NCI-H1694 treated with DMSO at 0.1 percent for 48 hours (cell line): ENCODE data around the gene SLC25A25.
"Not testable (repeated sequence)": the region's sequence is repeated elsewhere in the genome, so short reads cannot be mapped to it uniquely, and the experiment has no call there.

ENCODE experiments used
- DNase-seq: peaks from one replicate; lab custom pipeline; 2025; lab: John Stamatoyannopoulos, UW

The SLC25A25 gene

DNA sequence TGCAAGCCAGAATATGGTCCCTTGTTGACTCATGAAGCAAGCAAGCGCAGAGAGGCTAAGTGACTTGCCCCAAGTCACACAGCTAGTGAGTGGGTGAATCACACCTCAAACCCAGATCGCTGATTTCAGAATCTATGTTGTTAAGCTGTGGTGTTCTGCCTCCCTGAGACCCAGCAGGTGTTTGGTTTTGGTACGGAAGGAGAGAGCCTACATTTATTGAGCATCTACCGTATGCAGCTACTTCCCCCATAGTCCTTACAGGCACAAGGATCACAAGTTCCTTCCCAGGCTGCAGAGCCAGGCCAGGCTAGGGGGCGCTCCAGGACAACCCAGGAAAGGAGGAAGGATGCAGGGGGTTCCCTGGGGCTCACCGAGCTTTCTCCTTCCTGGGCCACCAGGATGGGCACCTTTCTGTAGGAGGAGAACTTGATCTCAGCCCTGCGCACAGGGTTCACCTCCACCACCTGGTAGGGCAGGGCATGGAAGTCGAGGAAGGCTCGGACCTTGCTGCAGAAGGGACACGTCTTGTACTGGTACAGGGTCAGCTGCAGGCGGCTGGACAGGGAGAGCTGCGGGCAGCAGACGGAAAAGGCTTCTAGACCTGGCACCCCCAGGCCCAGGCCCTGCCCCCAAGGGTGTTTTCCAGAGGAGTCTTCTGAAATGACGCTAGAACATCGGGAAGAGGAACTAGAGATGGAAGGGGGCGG, 57.0 kb downstream of the SLC25A25 start:
- peak; percentile 56 for DNase-seq

GRCh38 chr9:128125580-128126354, 57.7 kb downstream of the SLC25A25 start:
- DNase-seq, result no peak

- peak; percentile 43 for DNase-seq
Observed at GRCh38 chr9:128127568-128127989, 59.5 kb downstream of the SLC25A25 start, which contains the start of gene PTGES2. PTGES2 (minus strand) TSS chr9:128127729; CDS start chr9:128127717, 12 bp downstream.

GRCh38 chr9:128127990-128128835, 60.2 kb downstream of the SLC25A25 start:
- DNase-seq, result peak; percentile 59

GRCh38 chr9:128128836-128129590, 61.0 kb downstream of the SLC25A25 start:
- DNase-seq, result no peak

DNA sequence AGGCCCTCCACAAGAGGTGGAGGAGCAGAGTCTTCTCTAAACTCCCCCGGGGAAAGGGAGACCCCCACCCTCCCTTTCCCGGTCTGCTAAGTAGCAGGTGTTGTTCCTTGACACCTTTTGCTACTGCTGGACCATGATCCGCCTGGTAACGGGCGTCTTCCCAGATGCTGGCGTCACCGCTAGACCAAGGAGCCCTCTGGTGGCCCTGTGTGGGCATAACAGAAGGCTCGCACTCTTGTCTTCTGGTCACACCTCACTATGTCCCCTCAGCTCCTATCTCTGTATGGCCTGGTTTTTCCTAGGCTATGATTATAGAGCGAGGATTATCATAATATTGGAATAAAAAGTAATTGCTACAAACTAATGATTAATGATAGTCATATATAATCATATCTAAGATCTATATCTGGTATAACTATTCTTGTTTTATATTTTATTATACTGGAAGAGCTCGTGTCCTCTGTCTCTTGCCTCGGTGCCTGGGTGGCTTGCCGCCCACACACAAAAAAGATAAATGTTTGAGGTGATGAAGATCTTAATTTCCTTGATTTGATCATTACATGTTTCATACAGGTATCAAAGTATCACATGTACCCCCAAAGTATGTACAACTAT, 62.1 kb downstream of the SLC25A25 start:
- DNase-seq, result not testable (repeated sequence)

GRCh38 chr9:128130651-128131050, 62.6 kb downstream of the SLC25A25 start:
- not testable (repeated sequence) for DNase-seq

GRCh38 chr9:128131346-128131745, 63.3 kb downstream of the SLC25A25 start:
- not testable (repeated sequence) for DNase-seq

DNA sequence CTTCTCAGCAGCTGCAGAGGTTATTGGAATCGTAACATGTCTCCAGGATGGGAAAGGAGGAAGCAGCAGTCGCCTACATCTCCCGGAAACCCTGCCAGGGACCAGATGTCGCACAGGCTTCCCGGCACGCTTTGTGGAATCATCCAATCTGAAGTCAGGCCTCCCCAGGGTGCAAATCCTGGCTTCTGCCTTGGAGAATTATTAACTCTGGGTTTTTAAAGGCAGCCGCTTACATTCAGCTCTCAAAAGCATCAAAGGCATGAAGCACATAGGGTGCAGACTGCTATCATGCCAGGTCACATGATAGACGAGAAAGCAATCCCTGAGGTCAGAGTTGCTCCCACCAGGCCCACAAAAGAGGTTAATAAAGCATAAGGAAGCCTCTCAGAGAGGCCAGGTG, 64.1 kb downstream of the SLC25A25 start:
- DNase-seq, result peak; percentile 48

- not testable (repeated sequence) for DNase-seq
Observed at GRCh38 chr9:128135561-128135960, 67.5 kb downstream of the SLC25A25 start.

GRCh38 chr9:128136816-128137793, 69.1 kb downstream of the SLC25A25 start:
- DNase-seq, result no peak

- no peak for DNase-seq
Observed at GRCh38 chr9:128138001-128138400, 70.0 kb downstream of the SLC25A25 start.

DNA sequence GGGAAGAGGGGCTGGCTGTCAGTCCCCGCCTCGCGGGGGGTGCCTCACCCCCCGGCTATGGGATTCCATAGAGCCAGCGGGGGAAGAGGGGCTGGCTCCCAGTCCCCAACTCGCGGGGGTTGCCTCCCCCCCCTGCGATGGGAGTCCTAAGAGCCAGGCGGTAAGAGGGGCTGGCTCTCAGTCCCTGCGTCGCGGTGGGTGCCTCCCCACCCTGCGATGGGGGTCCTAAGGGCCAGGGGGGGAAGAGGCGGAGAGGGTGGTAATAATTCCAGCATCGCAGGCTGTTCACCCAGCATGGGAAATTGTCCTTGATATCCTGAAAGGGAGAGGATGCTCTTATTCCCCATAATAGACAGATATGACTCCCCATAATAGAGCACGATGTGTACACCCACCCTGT, 71.6 kb downstream of the SLC25A25 start:
- DNase-seq, result no peak

GRCh38 chr9:128141604-128142003, 73.6 kb downstream of the SLC25A25 start:
- DNase-seq, result no peak

DNA sequence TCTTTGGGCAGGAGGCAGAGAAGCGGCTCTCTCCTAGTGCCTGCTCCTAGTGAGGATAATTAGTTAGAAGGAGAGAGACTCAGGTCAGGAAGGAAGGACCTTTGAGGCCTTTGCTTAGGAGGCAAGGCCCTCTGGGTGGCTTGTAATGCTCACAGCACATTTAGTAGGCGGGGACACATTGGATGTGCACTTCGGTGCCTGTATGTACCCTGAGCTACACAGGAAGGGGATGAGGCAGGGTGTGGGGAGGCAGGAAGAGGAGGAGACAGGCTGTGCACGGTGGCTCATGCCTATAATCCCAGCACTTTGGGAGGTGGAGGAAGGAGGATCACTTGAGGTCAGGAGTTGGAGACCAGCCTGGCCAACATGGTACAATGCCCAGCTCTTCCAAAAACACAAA, 74.0 kb downstream of the SLC25A25 start:
- DNase-seq, result no peak

- DNase-seq, result no peak
Observed at GRCh38 chr9:128142596-128142995, 74.6 kb downstream of the SLC25A25 start.

- DNase-seq, result no peak
Observed at GRCh38 chr9:128143525-128144238, 75.7 kb downstream of the SLC25A25 start.

- DNase-seq, result no peak
Observed at GRCh38 chr9:128144239-128145181, 76.5 kb downstream of the SLC25A25 start.
